GM12892 (cell line): Measurements from ENCODE around the gene ZNF438.

Source experiments
- POLR2A ChIP-seq: IDR thresholded peaks from 2 replicates; pipeline ENCODE4 v1.6.1; 2011; ENCODE audit warnings: low read depth, low read length, control low read depth
- POLR2AphosphoS5 ChIP-seq: IDR thresholded peaks from 2 replicates; pipeline ENCODE4 v1.6.1; 2011; ENCODE audit warnings: low read depth, low read length, control low read depth

DNA sequence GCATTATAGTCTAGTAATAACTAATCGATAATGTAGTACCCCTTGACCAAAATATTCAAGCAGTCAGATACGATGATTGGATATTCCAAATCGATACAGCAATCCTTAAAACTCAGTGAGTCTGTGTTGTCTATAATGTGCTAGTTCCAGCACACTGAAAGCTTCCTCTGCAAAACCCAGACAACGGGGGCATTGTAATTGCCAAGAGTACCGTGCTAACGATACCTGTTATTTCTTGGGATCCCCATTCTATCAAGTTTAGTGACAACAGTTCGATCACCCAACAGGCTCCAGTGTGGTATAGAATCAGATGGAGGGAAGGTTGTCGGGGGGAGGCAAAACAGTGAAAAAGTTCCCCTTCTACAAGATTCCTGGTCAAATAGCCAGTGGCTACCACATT lies 865 bp downstream of the ZNF438 start:
- TF ChIP-seq POLR2AphosphoS5: no peak
- no peak for TF ChIP-seq POLR2A
